Esophagus muscularis mucosa (tissue), 4 donors: ENCODE results near the gene LGALS12.

ENCODE experiments used
- CTCF ChIP-seq, 3 experiments: fragments of 200-600 bp in 2 of 3; fragments of 450-650 bp in 1 of 3; sonication (generic) in 2 of 3; IDR thresholded peaks; one replicate each; pipeline ENCODE4 v1.5.1; 2017 to 2019; ENCODE audit warnings: antibody characterized with exemption in 3 of 3, mild to moderate bottlenecking in 2 of 3, moderate library complexity in 1 of 3
- EP300 ChIP-seq: sonication (generic); formaldehyde crosslinking; IDR thresholded peaks from one replicate; pipeline ENCODE4 v1.6.1; 2017; ENCODE audit warnings: antibody characterized with exemption
- POLR2A ChIP-seq: fragments of 450-650 bp; IDR thresholded peaks from one replicate; pipeline ENCODE4 v1.6.1; 2017; ENCODE audit warnings: antibody characterized with exemption, moderate library complexity, mild to moderate bottlenecking, low read depth
- POLR2AphosphoS5 ChIP-seq, 2 donors: sonication (generic); formaldehyde crosslinking; IDR thresholded peaks; one replicate each; pipeline ENCODE4 v1.6.1; 2017; ENCODE audit warnings: antibody characterized with exemption in 2 of 2

GRCh38 chr11:63488789-63489188, 17.1 kb upstream of the LGALS12 start:
- TF ChIP-seq CTCF (IDR thresholded peaks at IDR 0.05) (no peak), POLR2AphosphoS5 (IDR thresholded peaks at IDR 0.05) (no peak), POLR2A (no peak), EP300 (no peak)
